ENCODE results near the gene GRIN2B.

GRIN2B gene

DNA sequence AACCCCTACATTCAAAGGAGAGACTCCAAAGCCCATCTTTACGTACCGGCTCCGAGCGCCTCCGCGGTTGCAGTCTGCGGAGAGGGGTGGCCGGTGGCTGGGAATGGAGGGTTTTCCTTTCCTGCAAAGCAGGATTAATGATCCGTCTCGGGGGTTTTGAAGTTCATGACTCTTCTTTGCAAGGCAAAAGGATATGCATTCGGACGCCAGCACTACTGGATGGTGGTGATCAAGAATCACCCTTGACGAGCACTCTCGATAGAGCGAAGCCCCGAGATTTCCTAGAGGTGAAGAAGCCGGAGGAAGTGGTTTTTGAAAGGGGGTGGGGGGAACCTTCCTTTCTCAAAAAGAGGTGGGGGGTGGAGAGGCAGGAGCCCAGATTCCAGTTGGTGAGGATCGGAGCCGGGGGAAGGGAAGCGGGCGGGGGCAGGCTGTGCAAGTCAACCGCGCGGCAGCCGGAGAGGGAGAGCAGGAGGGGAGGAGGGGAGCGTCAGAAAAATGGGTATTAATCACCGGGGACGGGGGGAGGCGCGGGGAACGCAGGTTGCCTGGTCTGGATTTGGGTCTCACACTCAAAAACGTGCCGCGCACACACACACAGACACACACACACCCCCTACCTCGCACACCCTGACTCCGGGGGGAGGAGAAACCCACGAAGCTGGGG is at the start of gene GRIN2B:
TSS of gene GRIN2B (minus strand) at position 307 of the 667 bp plus-strand sequence. CDS start 115,394 bp downstream, outside the sequence.
- TF ChIP-seq, protein P1, sequence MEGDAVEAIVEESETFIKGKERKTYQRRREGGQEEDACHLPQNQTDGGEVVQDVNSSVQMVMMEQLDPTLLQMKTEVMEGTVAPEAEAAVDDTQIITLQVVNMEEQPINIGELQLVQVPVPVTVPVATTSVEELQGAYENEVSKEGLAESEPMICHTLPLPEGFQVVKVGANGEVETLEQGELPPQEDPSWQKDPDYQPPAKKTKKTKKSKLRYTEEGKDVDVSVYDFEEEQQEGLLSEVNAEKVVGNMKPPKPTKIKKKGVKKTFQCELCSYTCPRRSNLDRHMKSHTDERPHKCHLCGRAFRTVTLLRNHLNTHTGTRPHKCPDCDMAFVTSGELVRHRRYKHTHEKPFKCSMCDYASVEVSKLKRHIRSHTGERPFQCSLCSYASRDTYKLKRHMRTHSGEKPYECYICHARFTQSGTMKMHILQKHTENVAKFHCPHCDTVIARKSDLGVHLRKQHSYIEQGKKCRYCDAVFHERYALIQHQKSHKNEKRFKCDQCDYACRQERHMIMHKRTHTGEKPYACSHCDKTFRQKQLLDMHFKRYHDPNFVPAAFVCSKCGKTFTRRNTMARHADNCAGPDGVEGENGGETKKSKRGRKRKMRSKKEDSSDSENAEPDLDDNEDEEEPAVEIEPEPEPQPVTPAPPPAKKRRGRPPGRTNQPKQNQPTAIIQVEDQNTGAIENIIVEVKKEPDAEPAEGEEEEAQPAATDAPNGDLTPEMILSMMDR (IDR thresholded peaks at IDR 0.05; ENCODE audit: low read depth, low read length, missing control alignments) = no peak
- no peak for DNase-seq (ENCODE audit: low read depth)
- no peak within 1 kb of the TSS for H3K4me3 ChIP-seq (ENCODE audit: low read depth, low read length)

DNA sequence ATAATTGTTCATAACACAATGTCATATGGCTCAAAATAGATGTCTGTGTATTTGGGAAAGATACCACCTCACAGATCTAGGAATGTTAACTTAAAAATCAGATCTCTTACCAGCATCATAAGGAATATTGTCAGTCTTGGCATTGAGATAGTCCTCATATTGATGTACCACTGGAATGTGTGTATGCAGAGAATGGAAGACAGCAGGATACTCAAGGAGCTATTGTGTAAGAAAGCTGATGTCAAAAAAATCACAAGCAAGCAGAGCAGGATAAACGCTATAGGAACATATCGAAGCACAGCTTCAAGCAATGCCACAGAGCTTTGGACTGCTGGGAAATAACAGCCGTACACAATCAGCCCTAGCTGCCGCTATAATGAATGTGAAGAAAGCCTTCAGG is 45.1 kb upstream of the GRIN2B start:
- DNase-seq (ENCODE audit: low read depth) = no peak
- TF ChIP-seq, protein P1 (IDR thresholded peaks at IDR 0.05; ENCODE audit: low read depth, low read length, missing control alignments) = no peak
- H3K4me3 ChIP-seq (ENCODE audit: low read depth, low read length) = no peak overlapping the region

DNA sequence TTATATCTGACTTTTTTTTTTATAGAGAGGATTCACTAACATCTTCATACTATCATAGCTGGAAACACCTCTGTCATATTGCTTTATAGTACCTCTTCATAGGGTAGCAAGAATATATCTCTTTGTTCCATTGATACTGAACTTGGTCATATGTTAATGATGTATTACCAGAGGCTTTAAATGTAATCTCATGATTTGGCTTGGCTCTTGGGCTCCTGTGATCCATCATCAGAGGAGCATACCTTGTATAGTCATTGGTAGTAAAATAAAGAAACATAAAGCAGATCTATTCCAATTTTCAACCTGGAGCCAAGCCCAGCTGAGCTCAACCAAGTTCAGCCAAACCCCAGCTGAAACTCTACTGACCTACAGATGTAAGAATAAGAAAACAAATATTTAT is 43.2 kb upstream of the GRIN2B start:
- DNase-seq (ENCODE audit: low read depth) = no peak
- TF ChIP-seq, protein P1 (IDR thresholded peaks at IDR 0.05; ENCODE audit: low read depth, low read length, missing control alignments) = no peak
- H3K4me3 ChIP-seq (ENCODE audit: low read depth, low read length) = no peak overlapping the region

DNA sequence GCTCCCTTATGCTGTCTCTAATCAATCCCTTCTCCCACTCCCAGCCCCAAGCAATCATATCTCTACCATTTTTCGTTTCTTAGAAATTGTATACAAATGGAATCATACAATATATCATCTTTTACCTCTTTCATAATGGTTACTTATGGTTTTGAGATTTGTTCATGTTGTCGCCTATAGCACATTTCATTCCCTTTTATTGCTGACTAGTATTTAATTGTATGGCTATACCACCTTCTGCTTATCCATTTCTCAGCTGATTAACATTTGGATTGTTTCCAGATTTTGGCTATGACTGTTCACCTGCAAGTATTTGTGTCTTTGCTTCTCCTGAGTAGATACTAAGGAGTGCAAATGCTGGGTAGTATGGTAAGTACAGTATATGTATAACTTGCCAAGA is 36.7 kb upstream of the GRIN2B start:
- no peak overlapping the region for H3K4me3 ChIP-seq (ENCODE audit: low read depth, low read length)
- DNase-seq (ENCODE audit: low read depth) = no peak
- TF ChIP-seq, protein P1 (IDR thresholded peaks at IDR 0.05; ENCODE audit: low read depth, low read length, missing control alignments) = no peak

DNA sequence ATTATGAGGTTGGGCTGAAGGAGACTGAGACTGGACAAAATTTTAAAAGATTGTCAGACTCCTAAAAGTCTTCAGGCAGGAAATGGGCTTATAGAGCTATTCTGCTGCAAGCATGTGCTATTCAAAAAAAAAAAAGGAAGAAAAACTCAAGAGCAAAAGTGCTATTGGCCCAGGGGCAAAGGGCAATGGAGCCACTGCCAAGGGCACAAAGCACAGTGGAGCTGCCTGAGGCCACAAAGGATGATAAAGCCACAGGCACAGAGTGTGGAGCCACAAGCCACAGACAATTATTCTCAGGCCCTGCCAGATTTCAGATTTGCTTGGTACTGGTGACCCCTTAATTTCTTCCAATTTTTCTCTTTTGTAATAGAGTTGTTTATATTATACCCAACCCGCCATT is 29.6 kb upstream of the GRIN2B start:
- TF ChIP-seq, protein P1 (IDR thresholded peaks at IDR 0.05; ENCODE audit: low read depth, low read length, missing control alignments) = no peak
- no peak for DNase-seq (ENCODE audit: low read depth)
- no peak overlapping the region for H3K4me3 ChIP-seq (ENCODE audit: low read depth, low read length)

DNA sequence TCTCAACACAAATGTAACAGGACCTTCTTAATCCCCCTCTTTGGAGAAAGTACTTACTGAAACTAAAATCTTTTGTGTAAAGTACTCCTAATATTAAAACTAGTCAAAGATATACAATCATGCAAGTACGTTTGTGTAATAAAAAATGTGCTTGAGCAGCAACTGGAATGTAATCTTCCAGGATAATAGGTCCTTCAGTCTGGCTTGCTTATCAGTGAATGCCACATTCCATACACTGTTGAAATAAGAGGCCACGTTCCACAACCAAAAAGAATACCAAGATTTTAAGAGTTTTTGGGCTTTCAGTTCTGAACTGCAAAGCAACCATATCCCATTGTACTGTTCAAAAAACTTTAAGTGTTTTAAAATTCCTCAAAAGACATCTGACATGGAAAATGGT is 26.2 kb upstream of the GRIN2B start:
- no peak overlapping the region for H3K4me3 ChIP-seq (ENCODE audit: low read depth, low read length)
- TF ChIP-seq, protein P1 (IDR thresholded peaks at IDR 0.05; ENCODE audit: low read depth, low read length, missing control alignments) = no peak
- no peak for DNase-seq (ENCODE audit: low read depth)

DNA sequence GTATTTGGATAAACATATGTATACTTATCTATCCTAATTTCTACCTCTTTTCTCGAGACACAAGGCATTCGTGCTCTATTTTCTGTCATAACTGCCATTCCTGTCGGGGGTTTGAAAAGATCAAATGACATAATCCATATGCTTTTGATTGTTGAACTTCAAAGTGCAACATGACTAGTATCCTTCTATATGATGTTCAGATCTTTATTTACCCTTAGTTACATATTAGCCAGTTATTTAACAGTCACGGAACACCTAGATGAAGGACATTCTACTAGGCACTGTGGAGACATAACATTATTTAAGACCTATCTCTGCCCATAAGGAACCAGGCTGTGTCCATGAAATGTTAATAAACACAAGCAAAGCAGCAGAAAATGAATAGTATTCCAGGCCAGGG is 11.2 kb upstream of the GRIN2B start:
- DNase-seq (ENCODE audit: low read depth) = no peak
- TF ChIP-seq, protein P1 (IDR thresholded peaks at IDR 0.05; ENCODE audit: low read depth, low read length, missing control alignments) = no peak
- no peak overlapping the region for H3K4me3 ChIP-seq (ENCODE audit: low read depth, low read length)
